Fibroblast of villous mesenchyme (primary cell): Measurements from ENCODE around the gene MED15. TPM values are rescaled to one million over a fixed set of nuclear protein-coding genes. Genes with fewer than 3 reads are reported as not detected.

Source experiments
- DNase-seq: peaks from one replicate; pipeline ENCODE4 v3.0.0-alpha.2; 2010; ENCODE audit warnings: low read depth
- H3K4me3 ChIP-seq: 2 replicates; pipeline ENCODE4 v1.5.1; 2011; ENCODE audit warnings: low read depth, mild to moderate bottlenecking, low read length
- total RNA-seq: library from RNA; depleted of rRNA; stranded (reverse); fragments of >200 nt; gene quantifications from 2 replicates; pipeline ENCODE4 v1.2.3, GENCODE V29; 2012
- TF ChIP-seq, protein P1 (sequence below): IDR thresholded peaks from 2 replicates; pipeline ENCODE4 v1.5.1; 2012; ENCODE audit warnings: low read depth, mild to moderate bottlenecking, low read length; ENCODE audit not compliant: insufficient read depth

The MED15 gene
- total RNA-seq, 1 donor = 51.0 TPM

DNA sequence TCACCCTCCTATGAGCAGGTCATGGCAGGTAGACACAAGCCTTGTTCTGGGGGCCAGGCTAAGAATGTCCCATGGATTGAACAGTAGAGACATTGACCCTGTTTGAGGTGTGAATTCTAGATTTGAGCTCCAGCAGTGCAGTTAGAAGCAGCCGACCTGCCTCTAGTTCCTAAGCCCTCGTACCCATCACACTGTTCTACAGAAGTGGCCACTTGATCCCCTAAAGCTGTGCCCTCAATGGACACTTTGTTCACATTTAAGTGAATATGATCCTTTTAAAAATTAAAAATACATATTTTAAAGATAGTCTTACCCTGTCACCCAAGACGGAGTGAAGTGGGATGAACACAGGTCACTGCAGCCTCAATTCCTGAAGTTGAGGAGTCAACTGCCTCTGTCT is 122.0 kb downstream of the MED15 start:
- H3K4me3 ChIP-seq = no peak overlapping the region
- TF ChIP-seq, protein P1, sequence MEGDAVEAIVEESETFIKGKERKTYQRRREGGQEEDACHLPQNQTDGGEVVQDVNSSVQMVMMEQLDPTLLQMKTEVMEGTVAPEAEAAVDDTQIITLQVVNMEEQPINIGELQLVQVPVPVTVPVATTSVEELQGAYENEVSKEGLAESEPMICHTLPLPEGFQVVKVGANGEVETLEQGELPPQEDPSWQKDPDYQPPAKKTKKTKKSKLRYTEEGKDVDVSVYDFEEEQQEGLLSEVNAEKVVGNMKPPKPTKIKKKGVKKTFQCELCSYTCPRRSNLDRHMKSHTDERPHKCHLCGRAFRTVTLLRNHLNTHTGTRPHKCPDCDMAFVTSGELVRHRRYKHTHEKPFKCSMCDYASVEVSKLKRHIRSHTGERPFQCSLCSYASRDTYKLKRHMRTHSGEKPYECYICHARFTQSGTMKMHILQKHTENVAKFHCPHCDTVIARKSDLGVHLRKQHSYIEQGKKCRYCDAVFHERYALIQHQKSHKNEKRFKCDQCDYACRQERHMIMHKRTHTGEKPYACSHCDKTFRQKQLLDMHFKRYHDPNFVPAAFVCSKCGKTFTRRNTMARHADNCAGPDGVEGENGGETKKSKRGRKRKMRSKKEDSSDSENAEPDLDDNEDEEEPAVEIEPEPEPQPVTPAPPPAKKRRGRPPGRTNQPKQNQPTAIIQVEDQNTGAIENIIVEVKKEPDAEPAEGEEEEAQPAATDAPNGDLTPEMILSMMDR = no peak
- no peak for DNase-seq

DNA sequence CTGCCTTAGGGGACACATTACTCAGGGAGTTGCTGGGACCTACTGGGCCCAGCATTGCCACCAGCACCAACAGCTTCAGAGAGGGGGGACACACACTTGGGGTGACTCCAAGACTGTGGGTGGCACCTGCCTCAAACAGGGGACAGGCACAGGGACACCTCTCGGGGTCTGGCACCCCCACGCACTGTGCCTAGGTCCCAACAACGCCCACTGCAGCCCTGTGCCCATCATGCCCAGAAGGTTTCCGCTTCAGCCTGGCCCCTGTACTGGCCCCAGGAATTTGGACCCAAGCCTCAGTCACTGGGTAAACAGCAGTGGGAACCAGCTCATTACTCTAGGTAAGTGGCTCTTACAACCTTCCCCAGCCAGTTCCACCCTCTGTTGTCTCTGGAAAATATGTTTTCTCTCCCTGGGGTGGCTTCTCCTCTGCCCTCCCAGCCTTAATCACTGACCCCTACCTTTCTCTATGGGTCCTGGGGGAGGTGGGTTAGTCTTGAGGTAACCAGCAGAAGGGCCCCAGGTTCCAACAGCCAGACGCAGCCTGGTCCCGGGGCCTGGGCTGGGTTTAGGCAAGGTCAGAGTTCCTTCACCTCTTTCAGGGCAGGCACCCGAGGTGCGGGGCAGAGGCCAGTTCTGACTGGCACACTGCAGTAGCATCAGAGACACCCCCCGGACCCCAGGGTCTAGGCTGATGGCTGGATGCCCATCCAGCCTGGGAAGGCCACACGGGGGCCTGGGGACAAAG is 123.6 kb downstream of the MED15 start:
- no peak for DNase-seq
- H3K4me3 ChIP-seq = no peak overlapping the region
- TF ChIP-seq, protein P1 = no peak

DNA sequence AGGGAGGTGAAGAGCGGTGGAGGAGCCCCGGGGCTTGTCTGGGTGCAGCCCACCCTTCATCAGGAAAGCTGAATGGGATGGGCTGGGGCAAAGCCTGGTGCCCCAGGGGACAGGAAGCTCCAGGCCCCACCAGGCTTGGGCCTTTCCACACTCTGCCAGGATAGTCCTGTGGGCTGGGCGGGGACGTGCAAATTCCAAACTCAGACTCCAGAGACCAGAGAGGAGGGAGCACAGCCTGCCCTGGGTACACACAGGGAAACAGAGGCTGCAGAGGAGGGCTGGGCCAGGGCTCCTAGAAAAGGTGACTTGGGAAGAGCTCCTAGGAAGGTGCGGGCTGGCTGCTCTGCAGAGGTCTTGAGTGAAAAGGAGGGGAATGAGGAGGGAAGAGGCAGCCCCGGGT is 124.7 kb downstream of the MED15 start:
- no peak overlapping the region for H3K4me3 ChIP-seq
- TF ChIP-seq, protein P1 = no peak
- DNase-seq = no peak

DNA sequence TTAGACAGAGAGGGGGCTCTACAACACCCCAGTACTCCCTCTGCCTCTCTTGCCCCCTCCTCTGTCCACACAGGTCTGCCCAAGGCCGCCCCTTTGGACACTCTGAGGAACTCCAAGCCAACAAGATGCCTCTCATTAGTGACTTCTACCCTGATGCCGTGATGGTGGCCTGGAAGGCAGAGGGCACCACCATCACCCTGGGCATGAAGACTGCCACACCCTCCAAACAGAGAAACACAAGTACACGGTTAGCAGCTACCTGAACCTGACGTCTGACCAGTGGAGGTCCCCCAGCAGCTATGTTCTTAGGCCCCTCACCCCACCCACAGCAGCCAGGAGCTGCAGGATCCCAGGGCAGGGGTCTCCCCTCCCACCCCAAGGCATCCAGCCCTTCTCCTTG is 125.1 kb downstream of the MED15 start:
- TF ChIP-seq, protein P1 = no peak
- H3K4me3 ChIP-seq = no peak overlapping the region
- no peak for DNase-seq

DNA sequence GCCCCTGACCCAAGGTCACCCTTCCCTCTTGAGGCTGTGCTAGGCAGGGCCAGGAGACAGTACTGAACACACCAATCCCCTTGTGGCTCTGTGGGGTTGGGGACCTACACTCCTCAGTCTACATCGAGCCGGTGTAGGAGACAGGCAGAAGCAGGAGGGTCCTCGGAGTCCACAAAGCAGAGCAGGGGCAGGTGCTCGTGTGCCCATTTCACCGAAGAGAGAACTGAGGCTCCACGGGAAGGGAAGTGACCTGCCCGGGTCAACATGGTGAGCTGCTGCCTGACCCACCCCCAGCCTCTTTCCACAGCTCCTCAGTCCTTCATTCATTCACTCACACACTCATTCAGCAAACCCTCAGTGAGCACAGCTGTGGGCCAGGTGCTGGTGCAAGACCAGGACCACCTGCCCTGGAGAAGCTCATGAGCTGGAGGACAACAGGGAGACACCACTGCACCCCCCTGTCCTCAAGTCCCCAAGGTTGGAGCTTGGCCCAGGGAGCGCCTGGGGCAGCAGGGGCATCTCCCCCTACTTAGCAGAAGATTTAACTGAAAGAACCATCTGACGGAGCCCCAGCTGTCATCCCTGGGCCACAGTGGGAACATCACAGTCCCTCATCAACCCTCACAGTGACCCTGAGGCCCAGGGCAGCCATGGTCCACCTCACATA is 127.3 kb downstream of the MED15 start:
- TF ChIP-seq, protein P1 = no peak
- no peak for DNase-seq
- no peak overlapping the region for H3K4me3 ChIP-seq

DNA sequence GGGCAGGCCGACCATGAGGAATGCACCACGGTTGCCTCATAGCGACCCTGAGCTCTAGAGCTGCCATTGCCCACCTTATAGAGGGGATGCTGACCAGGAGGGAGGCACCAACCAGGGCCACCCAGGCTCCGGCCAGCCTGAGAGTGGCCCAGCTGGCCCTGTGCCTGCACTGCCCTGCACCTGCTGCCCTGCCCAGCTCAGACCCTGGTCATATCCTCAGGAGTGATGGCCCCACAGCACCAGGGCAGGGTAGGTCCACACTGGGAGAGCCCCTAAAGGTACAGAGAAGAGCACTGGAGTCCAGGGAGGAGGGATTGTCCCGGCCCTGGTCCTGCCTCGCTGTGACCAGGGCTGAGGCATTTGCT is 127.8 kb downstream of the MED15 start:
- no peak for DNase-seq
- TF ChIP-seq, protein P1 = no peak
- H3K4me3 ChIP-seq = no peak overlapping the region
